Activated naive CD8-positive, alpha-beta T cell treated with anti-CD3 and anti-CD28 coated beads, Interleukin-2, amount 50 U/mL, for 16 hours (primary cell): ENCODE measurements around the gene LIPC.

Experiments
- DNase-seq: peaks from one replicate; pipeline ENCODE4 v3.0.0-alpha.2; 2020; ENCODE audit warnings: low read depth, low spot score

The LIPC gene

DNA sequence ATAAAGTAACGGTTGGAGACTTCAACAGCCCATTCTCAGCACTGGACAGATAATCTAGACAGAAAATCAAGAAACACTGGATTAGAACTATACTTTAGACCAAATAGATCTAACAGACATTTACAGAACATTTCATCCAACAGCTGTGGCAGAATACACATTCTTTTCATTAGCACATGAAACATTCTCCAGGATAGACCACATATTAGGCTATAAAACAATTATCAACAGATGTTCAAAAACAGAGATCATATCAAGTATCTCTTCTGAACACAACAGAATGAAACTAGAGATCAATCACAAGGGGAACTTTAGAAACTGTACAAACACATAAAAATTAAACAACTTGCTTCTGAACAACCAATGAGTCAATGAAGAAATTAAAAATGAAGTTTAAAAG, 184.4 kb downstream of the LIPC start:
- no peak for DNase-seq
